Measurements from ENCODE around the gene RBBP8NL.

The RBBP8NL gene

DNA sequence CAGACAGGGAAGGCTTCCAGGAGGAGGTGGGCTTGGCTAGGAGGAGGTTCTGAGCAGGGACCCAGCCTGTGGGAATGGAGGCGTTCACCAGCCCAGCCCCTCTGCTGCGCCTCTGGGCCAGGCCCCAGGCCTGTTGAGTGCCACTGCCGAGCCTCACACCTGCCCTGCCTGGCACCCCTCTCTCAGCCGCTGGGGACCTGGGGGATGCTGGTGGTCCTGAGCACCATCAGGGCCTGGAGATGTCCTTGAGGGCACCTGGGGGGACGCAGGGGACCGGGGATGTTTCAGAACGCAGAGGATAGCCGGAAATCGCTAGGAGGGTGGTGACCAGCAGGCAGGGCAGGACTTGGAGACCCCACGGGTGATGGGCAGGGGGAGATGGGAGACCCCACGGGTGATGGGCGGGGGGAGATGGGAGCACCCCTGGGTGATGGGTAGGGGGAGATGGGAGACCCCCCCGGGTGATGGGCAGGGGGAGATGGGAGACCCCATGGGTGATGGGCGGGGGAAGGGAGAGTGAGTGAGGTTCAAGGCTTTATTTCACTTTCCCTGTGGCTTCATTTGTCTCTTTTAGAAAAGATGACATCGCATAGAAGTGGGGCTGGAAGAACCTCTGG, 35.7 kb upstream of the RBBP8NL start:
- no peak for ATAC-seq
- TF ChIP-seq OSR1 (CRISPR knock-in tag; IDR thresholded peaks at IDR 0.05) (no peak), GLIS3 (CRISPR knock-in tag; IDR thresholded peaks at IDR 0.05) (no peak), TOX (CRISPR knock-in tag; IDR thresholded peaks at IDR 0.05; ENCODE audit: borderline replicate concordance) (no peak), TCF4 (CRISPR knock-in tag; IDR thresholded peaks at IDR 0.05; ENCODE audit: borderline replicate concordance) (no peak), ZFP30 (CRISPR knock-in tag; IDR thresholded peaks at IDR 0.05) (no peak), ZC3H10 (CRISPR knock-in tag; IDR thresholded peaks at IDR 0.05) (no peak), ZNF8 (CRISPR knock-in tag; IDR thresholded peaks at IDR 0.05) (no peak), BACH2 (CRISPR knock-in tag; IDR thresholded peaks at IDR 0.05; ENCODE audit: borderline replicate concordance) (no peak), ARNTL (CRISPR knock-in tag; IDR thresholded peaks at IDR 0.05; ENCODE audit: borderline replicate concordance, low read depth) (no peak)
- TF ChIP-seq, protein P1, sequence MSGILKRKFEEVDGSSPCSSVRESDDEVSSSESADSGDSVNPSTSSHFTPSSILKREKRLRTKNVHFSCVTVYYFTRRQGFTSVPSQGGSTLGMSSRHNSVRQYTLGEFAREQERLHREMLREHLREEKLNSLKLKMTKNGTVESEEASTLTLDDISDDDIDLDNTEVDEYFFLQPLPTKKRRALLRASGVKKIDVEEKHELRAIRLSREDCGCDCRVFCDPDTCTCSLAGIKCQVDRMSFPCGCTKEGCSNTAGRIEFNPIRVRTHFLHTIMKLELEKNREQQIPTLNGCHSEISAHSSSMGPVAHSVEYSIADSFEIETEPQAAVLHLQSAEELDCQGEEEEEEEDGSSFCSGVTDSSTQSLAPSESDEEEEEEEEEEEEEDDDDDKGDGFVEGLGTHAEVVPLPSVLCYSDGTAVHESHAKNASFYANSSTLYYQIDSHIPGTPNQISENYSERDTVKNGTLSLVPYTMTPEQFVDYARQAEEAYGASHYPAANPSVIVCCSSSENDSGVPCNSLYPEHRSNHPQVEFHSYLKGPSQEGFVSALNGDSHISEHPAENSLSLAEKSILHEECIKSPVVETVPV (CRISPR knock-in tag; IDR thresholded peaks at IDR 0.05), result no peak
- TF ChIP-seq, protein P2, sequence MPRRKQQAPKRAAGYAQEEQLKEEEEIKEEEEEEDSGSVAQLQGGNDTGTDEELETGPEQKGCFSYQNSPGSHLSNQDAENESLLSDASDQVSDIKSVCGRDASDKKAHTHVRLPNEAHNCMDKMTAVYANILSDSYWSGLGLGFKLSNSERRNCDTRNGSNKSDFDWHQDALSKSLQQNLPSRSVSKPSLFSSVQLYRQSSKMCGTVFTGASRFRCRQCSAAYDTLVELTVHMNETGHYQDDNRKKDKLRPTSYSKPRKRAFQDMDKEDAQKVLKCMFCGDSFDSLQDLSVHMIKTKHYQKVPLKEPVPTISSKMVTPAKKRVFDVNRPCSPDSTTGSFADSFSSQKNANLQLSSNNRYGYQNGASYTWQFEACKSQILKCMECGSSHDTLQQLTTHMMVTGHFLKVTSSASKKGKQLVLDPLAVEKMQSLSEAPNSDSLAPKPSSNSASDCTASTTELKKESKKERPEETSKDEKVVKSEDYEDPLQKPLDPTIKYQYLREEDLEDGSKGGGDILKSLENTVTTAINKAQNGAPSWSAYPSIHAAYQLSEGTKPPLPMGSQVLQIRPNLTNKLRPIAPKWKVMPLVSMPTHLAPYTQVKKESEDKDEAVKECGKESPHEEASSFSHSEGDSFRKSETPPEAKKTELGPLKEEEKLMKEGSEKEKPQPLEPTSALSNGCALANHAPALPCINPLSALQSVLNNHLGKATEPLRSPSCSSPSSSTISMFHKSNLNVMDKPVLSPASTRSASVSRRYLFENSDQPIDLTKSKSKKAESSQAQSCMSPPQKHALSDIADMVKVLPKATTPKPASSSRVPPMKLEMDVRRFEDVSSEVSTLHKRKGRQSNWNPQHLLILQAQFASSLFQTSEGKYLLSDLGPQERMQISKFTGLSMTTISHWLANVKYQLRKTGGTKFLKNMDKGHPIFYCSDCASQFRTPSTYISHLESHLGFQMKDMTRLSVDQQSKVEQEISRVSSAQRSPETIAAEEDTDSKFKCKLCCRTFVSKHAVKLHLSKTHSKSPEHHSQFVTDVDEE (CRISPR knock-in tag; IDR thresholded peaks at IDR 0.05), result no peak
- TF ChIP-seq, protein P3, sequence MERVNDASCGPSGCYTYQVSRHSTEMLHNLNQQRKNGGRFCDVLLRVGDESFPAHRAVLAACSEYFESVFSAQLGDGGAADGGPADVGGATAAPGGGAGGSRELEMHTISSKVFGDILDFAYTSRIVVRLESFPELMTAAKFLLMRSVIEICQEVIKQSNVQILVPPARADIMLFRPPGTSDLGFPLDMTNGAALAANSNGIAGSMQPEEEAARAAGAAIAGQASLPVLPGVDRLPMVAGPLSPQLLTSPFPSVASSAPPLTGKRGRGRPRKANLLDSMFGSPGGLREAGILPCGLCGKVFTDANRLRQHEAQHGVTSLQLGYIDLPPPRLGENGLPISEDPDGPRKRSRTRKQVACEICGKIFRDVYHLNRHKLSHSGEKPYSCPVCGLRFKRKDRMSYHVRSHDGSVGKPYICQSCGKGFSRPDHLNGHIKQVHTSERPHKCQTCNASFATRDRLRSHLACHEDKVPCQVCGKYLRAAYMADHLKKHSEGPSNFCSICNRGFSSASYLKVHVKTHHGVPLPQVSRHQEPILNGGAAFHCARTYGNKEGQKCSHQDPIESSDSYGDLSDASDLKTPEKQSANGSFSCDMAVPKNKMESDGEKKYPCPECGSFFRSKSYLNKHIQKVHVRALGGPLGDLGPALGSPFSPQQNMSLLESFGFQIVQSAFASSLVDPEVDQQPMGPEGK (CRISPR knock-in tag; IDR thresholded peaks at IDR 0.05; ENCODE audit: borderline replicate concordance), result no peak

DNA sequence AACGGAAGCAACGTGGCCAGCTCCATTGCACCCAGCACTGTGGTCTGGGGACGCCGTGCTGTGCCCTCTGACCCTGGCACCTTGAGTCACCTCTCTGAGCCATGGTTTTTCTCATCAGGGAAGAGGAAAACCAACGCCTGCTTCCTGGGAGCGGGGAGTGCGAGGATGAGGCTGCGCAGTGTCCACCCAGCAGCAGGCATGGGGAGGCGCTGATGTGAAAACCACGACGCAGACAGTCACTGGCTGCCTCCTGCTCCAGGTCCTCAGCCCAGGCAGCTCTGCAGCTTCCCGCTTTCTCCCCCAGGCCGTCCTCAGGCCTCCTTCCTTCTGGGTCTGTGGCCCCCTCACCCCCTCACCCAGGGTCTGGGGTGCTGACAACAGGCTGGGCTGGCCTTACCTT, 34.5 kb upstream of the RBBP8NL start:
- TF ChIP-seq RARB (CRISPR knock-in tag; IDR thresholded peaks at IDR 0.05) (no peak), SNAI2 (CRISPR knock-in tag; IDR thresholded peaks at IDR 0.05) (no peak), ARNTL (CRISPR knock-in tag; IDR thresholded peaks at IDR 0.05; ENCODE audit: borderline replicate concordance, low read depth) (no peak)
- TF ChIP-seq, protein P3 (CRISPR knock-in tag; IDR thresholded peaks at IDR 0.05; ENCODE audit: borderline replicate concordance), result no peak
- TF ChIP-seq, protein P4, sequence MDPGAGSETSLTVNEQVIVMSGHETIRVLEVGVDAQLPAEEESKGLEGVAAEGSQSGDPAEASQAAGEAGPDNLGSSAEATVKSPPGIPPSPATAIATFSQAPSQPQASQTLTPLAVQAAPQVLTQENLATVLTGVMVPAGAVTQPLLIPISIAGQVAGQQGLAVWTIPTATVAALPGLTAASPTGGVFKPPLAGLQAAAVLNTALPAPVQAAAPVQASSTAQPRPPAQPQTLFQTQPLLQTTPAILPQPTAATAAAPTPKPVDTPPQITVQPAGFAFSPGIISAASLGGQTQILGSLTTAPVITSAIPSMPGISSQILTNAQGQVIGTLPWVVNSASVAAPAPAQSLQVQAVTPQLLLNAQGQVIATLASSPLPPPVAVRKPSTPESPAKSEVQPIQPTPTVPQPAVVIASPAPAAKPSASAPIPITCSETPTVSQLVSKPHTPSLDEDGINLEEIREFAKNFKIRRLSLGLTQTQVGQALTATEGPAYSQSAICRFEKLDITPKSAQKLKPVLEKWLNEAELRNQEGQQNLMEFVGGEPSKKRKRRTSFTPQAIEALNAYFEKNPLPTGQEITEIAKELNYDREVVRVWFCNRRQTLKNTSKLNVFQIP (CRISPR knock-in tag; IDR thresholded peaks at IDR 0.05; ENCODE audit: borderline replicate concordance, low read depth), result no peak
- no peak for ATAC-seq

DNA sequence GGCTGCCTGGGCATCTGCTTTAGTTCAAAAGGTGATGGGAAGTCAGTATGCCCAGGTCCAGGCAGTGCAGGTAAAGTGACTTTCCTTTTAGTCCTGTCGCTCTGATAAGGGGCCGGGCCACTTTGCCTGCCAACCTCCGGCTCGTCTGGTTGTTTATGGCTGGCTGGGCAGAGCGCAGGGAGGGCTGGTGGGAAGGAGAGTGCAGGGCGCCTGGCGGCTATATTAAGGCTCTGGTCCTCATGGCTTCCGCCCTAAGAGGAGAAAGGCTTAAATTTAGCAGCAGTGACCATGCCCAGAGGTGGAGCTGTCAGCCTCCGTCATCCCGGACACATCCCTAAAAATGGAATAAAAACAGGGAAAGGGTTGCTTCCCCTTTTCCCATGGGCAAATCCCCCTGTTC, 33.8 kb upstream of the RBBP8NL start:
- ATAC-seq, result no peak
- TF ChIP-seq ZNF565 (CRISPR knock-in tag; conservative IDR thresholded peaks at IDR 0.05; ENCODE audit: low read depth) (no peak), ESRRG (CRISPR knock-in tag; IDR thresholded peaks at IDR 0.05) (no peak), ARNTL (CRISPR knock-in tag; IDR thresholded peaks at IDR 0.05; ENCODE audit: borderline replicate concordance, low read depth) (no peak), PPARA (CRISPR knock-in tag; IDR thresholded peaks at IDR 0.05; ENCODE audit: borderline replicate concordance) (no peak), ZFP30 (CRISPR knock-in tag; IDR thresholded peaks at IDR 0.05) (no peak), ZNF70 (CRISPR knock-in tag; IDR thresholded peaks at IDR 0.05) (no peak), GLIS3 (CRISPR knock-in tag; IDR thresholded peaks at IDR 0.05) (no peak), CSDC2 (CRISPR knock-in tag; IDR thresholded peaks at IDR 0.05) (no peak)
- TF ChIP-seq, protein P5, sequence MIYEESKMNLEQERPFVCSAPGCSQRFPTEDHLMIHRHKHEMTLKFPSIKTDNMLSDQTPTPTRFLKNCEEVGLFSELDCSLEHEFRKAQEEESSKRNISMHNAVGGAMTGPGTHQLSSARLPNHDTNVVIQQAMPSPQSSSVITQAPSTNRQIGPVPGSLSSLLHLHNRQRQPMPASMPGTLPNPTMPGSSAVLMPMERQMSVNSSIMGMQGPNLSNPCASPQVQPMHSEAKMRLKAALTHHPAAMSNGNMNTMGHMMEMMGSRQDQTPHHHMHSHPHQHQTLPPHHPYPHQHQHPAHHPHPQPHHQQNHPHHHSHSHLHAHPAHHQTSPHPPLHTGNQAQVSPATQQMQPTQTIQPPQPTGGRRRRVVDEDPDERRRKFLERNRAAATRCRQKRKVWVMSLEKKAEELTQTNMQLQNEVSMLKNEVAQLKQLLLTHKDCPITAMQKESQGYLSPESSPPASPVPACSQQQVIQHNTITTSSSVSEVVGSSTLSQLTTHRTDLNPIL (CRISPR knock-in tag; IDR thresholded peaks at IDR 0.05; ENCODE audit: low read depth), result no peak
- TF ChIP-seq, protein P1 (CRISPR knock-in tag; IDR thresholded peaks at IDR 0.05), result no peak
- TF ChIP-seq, protein P2 (CRISPR knock-in tag; IDR thresholded peaks at IDR 0.05), result no peak

Measured in SK-N-SH treated with all-trans-retinoic acid at 6 μM for 48 hours (cell line).